Activated T-helper 1 cell treated with anti-CD3 and anti-CD28 coated beads, Interleukin-12 subunit alpha, Interleukin-12 subunit beta, Interleukin-2, Interleukin-4 antibody, amounts not matched to agents 30 ng/mL and 10 ng/mL and 1 ng/mL, durations not matched to agents 14 hours and 24 hours and 36 hours (primary cell): ENCODE results near the gene SCN4A. TPM values are rescaled to one million over a fixed set of nuclear protein-coding genes. Genes with fewer than 3 reads are reported as not detected.
"Not testable (repeated sequence)": the region's sequence is repeated elsewhere in the genome, so short reads cannot be mapped to it uniquely, and the experiment has no call there.

Experiments
- DNase-seq: peaks from one replicate; pipeline ENCODE4 v3.0.0; 2021; ENCODE audit warnings: low spot score
- H3K27ac Mint-ChIP-seq: one replicate; pipeline ENCODE4 v1.8.0; 2021; ENCODE audit warnings: mild to moderate bottlenecking, mixed read lengths
- H3K27me3 Mint-ChIP-seq: one replicate; pipeline ENCODE4 v1.8.0; 2022; ENCODE audit warnings: mild to moderate bottlenecking, moderate library complexity, mixed read lengths; ENCODE audit not compliant: insufficient read depth
- H3K36me3 Mint-ChIP-seq: one replicate; pipeline ENCODE4 v1.8.0; 2021; ENCODE audit warnings: low read depth, mixed read lengths
- H3K4me1 Mint-ChIP-seq: one replicate; pipeline ENCODE4 v1.8.0; 2021; ENCODE audit warnings: low read depth, mixed read lengths
- H3K4me3 Mint-ChIP-seq: one replicate; pipeline ENCODE4 v1.8.0; 2021; ENCODE audit warnings: mild to moderate bottlenecking, moderate library complexity, mixed read lengths
- H3K9me3 Mint-ChIP-seq: one replicate; pipeline ENCODE4 v1.8.0; 2021; ENCODE audit warnings: mixed read lengths
- intact Hi-C: fragments of 100-400 bp; cut with micrococcal nuclease; formaldehyde crosslinking; loops from one replicate; pipeline ENCODE4 v1.15.1; 2024
- total RNA-seq: library from RNA; stranded (reverse); gene quantifications from 2 replicates; pipeline ENCODE4 v1.2.3, GENCODE V29; 2022

SCN4A gene
- total RNA-seq, 1 donor from 2014 or later, result 0.13 TPM

DNA sequence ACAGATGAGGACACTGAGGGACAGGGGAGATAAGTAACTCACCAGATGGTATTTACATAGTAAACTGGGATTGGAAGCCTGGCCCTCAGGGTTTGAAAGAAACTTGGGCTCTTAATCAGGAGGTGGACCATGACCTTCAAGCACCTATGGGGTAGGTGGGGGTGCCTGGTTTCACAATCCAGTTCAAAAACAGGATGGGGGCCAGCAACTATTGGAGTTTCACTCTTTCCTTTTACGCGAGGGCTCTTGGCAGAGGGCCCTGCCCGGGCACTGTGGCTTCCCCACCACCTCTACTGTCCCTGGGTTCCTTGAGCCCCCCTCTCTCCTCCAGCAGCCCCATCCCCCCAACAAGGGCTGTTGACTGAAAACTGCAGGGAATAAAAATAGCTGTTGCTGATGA, 14.1 kb upstream of the SCN4A start:
- H3K9me3 Mint-ChIP-seq, result peaks cover 10% of the 10 kb centered on the region
- no peak overlapping the region for H3K4me3 Mint-ChIP-seq
- intact Hi-C loops, result no loop called here
- peaks cover 31% of the 10 kb centered on the region for H3K4me1 Mint-ChIP-seq
- H3K27me3 Mint-ChIP-seq, result peaks cover 10% of the 10 kb centered on the region
- H3K27ac Mint-ChIP-seq, result peak overlapping the region; percentile 65
- H3K36me3 Mint-ChIP-seq, result peaks cover 5% of the 10 kb centered on the region
- DNase-seq, result no peak

GRCh38 chr17:63985387-63986140, 12.8 kb upstream of the SCN4A start:
- Mint-ChIP-seq H3K4me1 (peaks cover 23% of the 10 kb centered on the region), H3K36me3 (peaks cover 7% of the 10 kb centered on the region), H3K9me3 (peaks cover 14% of the 10 kb centered on the region), H3K27me3 (peaks cover 4% of the 10 kb centered on the region), H3K4me3 (peak overlapping the region; percentile 2), H3K27ac (peak overlapping the region; percentile 91)
- intact Hi-C loops, result loop anchor here (1.0 to 2.0 kb wide), 3 partner anchors 13 to 39 kb away; partner anchors contain the start of gene PRR29
- DNase-seq, result no peak

DNA sequence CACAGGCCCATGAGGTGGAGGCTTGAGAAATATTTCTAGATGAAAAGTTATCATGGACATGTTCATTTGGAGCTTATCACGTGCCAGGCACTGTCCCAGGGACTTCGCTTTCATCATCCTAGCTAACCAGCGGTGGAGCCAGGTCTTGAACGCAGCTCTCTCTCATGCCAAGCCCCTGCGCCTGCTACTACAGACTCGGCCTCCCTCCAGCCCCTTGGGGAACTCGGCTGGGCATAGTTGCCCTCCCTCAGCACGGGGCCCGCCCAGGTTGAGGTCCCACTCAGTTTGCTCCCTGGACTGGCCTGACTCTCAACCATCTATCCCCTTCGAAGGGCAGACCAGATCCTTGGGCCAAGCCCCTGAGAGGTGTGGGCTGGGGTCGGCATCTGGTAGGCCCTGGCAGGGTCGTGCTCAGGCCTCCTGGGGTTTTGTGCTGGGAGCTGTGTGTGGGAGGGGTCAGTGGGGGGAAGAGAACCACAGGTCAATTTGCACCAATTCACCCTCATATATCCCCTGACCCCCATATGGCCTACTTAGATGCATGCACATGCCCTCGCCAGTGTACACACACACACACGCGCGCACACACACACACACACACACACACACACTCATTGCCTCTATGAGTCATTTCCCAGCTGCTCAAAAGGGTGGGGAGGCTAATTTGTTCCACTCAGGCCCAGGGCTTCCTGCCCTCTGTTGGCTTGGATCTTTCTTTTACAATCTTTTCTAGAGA, 12.1 kb upstream of the SCN4A start:
- intact Hi-C loops, result loop anchor here (1.0 to 2.0 kb wide), 3 partner anchors 13 to 40 kb away; partner anchors contain the start of gene PRR29
- H3K36me3 Mint-ChIP-seq, result peaks cover 7% of the 10 kb centered on the region
- peaks cover 4% of the 10 kb centered on the region for H3K27me3 Mint-ChIP-seq
- H3K4me1 Mint-ChIP-seq, result peaks cover 15% of the 10 kb centered on the region
- peak overlapping the region; percentile 91 for H3K27ac Mint-ChIP-seq
- DNase-seq, result peak; percentile 55
- H3K9me3 Mint-ChIP-seq, result peaks cover 14% of the 10 kb centered on the region
- no peak overlapping the region for H3K4me3 Mint-ChIP-seq

GRCh38 chr17:63984236-63984635, 11.5 kb upstream of the SCN4A start:
- Mint-ChIP-seq H3K9me3 (peaks cover 14% of the 10 kb centered on the region), H3K27ac (no peak overlapping the region), H3K4me3 (no peak overlapping the region), H3K36me3 (peaks cover 7% of the 10 kb centered on the region), H3K4me1 (peaks cover 12% of the 10 kb centered on the region), H3K27me3 (peaks cover 4% of the 10 kb centered on the region)
- no peak for DNase-seq
- intact Hi-C loops, result loop anchor here (2.0 kb wide), 1 partner anchor 41 kb away; no protein-coding TSS in a partner anchor

DNA sequence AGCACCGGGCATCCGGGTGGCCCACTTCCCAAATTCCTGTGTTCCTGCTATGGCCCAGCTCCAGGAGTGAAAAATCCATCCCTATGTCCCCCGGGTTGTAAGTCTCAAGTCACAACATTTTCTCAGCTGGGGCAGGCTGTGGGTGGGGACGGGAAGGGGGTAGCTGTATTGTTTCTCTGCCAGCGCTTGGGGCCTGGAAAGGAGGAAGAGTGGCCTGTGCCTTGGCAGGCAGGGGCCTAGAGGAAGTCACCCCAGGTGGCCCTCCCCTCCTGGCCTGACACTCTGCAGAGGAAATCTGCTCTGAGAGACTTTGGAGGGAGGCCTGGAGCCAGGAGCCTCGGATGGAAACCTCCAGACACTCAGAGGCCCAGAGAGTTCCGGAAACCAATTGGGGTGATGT, 10.6 kb upstream of the SCN4A start:
- Mint-ChIP-seq H3K4me1 (peaks cover 12% of the 10 kb centered on the region), H3K27ac (no peak overlapping the region), H3K9me3 (peaks cover 14% of the 10 kb centered on the region), H3K4me3 (no peak overlapping the region), H3K27me3 (peaks cover 4% of the 10 kb centered on the region), H3K36me3 (peaks cover 7% of the 10 kb centered on the region)
- DNase-seq, result no peak
- intact Hi-C loops, result no loop called here

- Mint-ChIP-seq H3K4me1 (peaks cover 12% of the 10 kb centered on the region), H3K9me3 (peaks cover 14% of the 10 kb centered on the region)
- DNase-seq, H3K36me3 Mint-ChIP-seq, H3K4me3 Mint-ChIP-seq, intact Hi-C loops, H3K27ac Mint-ChIP-seq, H3K27me3 Mint-ChIP-seq: not testable (repeated sequence)
Observed at GRCh38 chr17:63982641-63983040, 9.9 kb upstream of the SCN4A start.

DNA sequence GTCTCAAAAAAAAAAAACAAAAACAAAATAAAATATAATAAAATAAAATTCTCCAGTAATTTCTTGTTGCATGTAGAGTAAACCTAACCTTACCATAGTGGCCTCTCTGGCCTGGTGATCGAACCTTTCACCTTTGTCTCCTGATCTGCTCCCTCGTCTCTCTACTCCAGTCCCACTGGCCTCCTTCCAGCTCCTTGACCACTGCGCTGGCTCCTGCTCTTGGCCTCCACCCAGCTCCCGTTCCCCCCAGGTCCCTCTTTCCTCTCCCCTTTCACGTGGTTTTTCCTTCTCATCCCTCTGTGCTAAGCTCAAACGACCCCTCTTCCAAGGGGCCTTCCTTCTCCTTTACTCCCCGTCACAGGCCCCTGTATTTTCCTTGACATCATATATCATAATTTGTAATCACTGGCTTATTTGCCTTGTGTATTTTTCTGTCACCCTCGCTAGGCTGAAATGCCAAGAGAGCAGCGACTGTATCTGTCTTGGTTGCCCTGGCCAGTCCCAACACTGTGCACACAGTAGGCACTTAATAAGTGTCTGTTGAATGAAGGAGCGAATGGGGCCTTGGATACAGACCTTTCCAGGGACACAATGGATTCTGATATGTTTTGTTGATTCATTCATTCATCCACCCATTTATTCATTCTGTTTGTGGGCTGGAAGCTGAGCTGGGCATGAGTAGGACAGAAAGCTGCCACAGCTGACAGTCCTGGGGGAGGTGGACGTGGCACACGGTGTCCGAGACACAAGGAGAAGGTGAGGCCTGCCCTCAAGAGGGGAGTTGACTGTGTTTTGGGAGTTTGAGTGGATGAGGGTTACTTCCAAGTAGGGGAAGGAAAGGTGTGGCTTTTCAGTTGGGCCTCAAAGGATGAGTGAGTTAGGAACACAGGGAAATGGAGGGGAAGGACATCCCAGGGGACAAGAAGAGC, 5.8 kb upstream of the SCN4A start:
- Mint-ChIP-seq H3K4me3 (no peak overlapping the region), H3K36me3 (peaks cover 7% of the 10 kb centered on the region), H3K27ac (no peak overlapping the region), H3K4me1 (no peaks in the 10 kb centered on the region), H3K9me3 (peaks cover 14% of the 10 kb centered on the region), H3K27me3 (peaks cover 5% of the 10 kb centered on the region)
- intact Hi-C loops, result no loop called here
- no peak for DNase-seq

DNA sequence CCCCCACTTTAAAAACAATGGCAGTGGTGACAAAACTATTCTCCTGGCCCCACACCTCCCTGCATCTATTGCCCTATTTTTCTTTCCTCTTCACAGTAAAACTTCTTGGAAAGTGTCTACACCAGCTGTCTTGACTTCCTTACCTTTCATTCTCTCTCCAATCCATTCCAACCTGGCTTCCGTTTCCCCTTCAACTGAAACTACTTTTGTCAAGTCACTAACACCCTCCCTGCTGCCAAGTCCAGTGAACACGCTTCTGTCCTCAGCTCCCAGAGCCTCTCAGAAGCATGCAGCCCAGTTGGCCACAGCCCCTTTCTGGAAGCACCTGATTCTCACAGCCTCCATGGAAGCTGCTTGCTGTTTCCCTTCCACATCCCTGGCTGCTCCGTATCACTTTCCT, 4.0 kb upstream of the SCN4A start:
- Mint-ChIP-seq H3K9me3 (peaks cover 2% of the 10 kb centered on the region), H3K4me1 (no peaks in the 10 kb centered on the region), H3K36me3 (peaks cover 2% of the 10 kb centered on the region), H3K27me3 (peaks cover 5% of the 10 kb centered on the region), H3K27ac (no peak overlapping the region), H3K4me3 (no peak overlapping the region)
- no peak for DNase-seq
- intact Hi-C loops, result no loop called here

- no peaks in the 10 kb centered on the region for H3K9me3 Mint-ChIP-seq
- H3K27ac Mint-ChIP-seq, result no peak overlapping the region
- intact Hi-C loops, result no loop called here
Observed at GRCh38 chr17:63975541-63976092, 2.9 kb upstream of the SCN4A start.

DNA sequence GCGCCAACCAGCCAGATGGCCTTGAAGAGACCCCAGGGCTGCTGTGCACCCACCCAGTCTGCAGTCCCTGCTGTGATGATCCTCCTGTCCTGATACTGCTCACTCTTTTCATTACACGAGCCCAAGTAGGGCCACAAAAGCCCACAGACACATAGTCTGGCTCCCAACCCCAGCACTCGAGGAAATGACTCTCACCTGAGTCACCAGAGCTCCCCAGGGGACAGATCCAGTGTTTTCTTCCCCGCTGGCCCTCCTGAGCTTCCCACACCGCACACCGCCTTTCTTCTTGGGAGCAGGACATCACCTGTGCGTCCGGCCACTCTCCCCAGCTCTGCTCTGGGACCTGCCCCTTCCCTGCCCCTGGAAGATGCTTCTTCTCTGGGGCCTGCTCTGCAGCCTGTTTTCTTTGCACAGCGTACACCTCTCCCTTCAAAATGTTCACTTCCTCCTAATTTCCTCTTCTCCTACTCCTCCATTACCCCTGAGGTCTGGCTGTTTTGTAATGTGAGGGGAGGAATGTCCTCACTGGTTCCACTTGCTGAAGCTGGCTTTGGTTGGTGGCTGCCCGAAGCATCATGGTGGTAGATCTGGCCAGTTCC, 2.0 kb upstream of the SCN4A start:
- Mint-ChIP-seq H3K36me3 (no peaks in the 10 kb centered on the region), H3K27me3 (peaks cover 9% of the 10 kb centered on the region), H3K9me3 (no peaks in the 10 kb centered on the region), H3K27ac (no peak overlapping the region), H3K4me3 (no peak overlapping the region), H3K4me1 (no peaks in the 10 kb centered on the region)
- DNase-seq, result no peak
- intact Hi-C loops, result no loop called here

More at GRCh38 chr17:63975541-63976092, 2.9 kb upstream of the SCN4A start:
- DNase-seq, result no peak
- H3K4me1 Mint-ChIP-seq, result no peaks in the 10 kb centered on the region
- no peak overlapping the region for H3K4me3 Mint-ChIP-seq
- H3K27me3 Mint-ChIP-seq, result peaks cover 5% of the 10 kb centered on the region
- peaks cover under 1% of the 10 kb centered on the region for H3K36me3 Mint-ChIP-seq

DNA sequence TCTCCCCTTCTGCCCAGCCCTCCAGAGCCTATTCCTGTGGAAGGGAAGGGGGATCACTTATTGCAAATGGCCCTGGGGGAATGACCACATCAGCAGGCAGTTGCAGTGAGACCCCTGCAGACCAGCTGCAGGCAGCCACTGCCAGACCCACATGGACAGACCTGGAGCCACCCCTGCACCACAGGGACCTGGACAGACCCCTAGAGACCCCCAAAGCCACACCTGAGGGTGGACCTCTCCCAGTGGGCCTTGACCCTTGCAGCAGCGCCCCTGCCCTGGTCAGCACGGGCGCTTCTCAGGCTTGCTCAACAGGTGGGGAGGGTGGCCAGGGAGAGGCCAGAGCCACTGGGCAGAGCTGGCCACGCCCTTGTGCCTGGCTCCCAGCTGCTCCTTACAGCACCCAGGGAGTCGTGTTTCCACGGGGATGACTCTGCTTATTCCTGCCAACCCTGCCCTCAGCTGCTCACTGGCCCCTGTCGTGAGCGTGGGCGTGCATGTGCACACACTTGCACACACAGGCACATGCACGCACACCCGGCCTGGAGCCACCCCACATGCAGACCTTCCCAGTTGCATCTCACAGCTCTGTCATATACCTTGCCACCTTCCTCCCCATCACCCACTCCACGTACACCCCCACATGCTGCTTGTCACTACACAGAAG, 1.3 kb upstream of the SCN4A start:
- H3K27me3 Mint-ChIP-seq, result peaks cover 11% of the 10 kb centered on the region
- H3K4me3 Mint-ChIP-seq, result no peak overlapping the region
- H3K9me3 Mint-ChIP-seq, result no peaks in the 10 kb centered on the region
- no peaks in the 10 kb centered on the region for H3K36me3 Mint-ChIP-seq
- DNase-seq, result no peak
- no peak overlapping the region for H3K27ac Mint-ChIP-seq
- intact Hi-C loops, result no loop called here
- no peaks in the 10 kb centered on the region for H3K4me1 Mint-ChIP-seq
